CD4-positive, CD25-positive, alpha-beta regulatory T cell (primary cell): ENCODE data around the gene HHIPL1. TPM values are rescaled to one million over a fixed set of nuclear protein-coding genes. Genes with fewer than 3 reads are reported as not detected.

ENCODE experiments used
- ATAC-seq, 2 donors: fragments of 150-1000 bp; cut with Tn5 transposase; one replicate each; pipeline ENCODE4 v1.10.0; 2021; ENCODE audit warnings: low read depth in 2 of 2, moderate number of reproducible peaks in 2 of 2, moderate library complexity in 1 of 2
- DNase-seq, 3 donors: peaks; one replicate each; pipeline versions ENCODE4 v3.0.0 to v3.0.0-alpha.2; 2012 to 2022; ENCODE audit warnings: mixed read lengths in 1 of 3
- H3K27ac ChIP-seq: one replicate; pipeline ENCODE4 v1.7.0; 2013; ENCODE audit warnings: mild to moderate bottlenecking, low read length; ENCODE audit not compliant: insufficient read depth, poor library complexity, severe bottlenecking
- H3K27me3 ChIP-seq: one replicate; pipeline ENCODE4 v1.7.0; 2013; ENCODE audit warnings: low read length; ENCODE audit not compliant: control insufficient read depth, insufficient read depth
- H3K36me3 ChIP-seq: one replicate; pipeline ENCODE4 v1.7.0; 2013; ENCODE audit warnings: mild to moderate bottlenecking, low read length, moderate library complexity; ENCODE audit not compliant: control insufficient read depth, insufficient read depth
- H3K4me1 ChIP-seq: 2 replicates; pipeline ENCODE4 v1.7.0; 2013; ENCODE audit warnings: mild to moderate bottlenecking, low read length; ENCODE audit not compliant: insufficient read depth, control insufficient read depth, poor library complexity, severe bottlenecking
- H3K4me3 ChIP-seq: one replicate; pipeline ENCODE4 v1.7.0; 2013; ENCODE audit warnings: low read depth, mild to moderate bottlenecking, low read length, moderate library complexity
- H3K9me3 ChIP-seq, 2 experiments: 1 replicate in 1 of 2; 2 replicates in 1 of 2; pipeline ENCODE4 v1.7.0; 2013; ENCODE audit warnings: low read length in 2 of 2, mild to moderate bottlenecking in 1 of 2, moderate library complexity in 1 of 2; ENCODE audit not compliant: control insufficient read depth in 2 of 2
- H3K27ac Mint-ChIP-seq, 3 donors: one replicate each; pipeline ENCODE4 v1.8.0; 2020 to 2022; ENCODE audit warnings: mild to moderate bottlenecking in 3 of 3, mixed read lengths in 3 of 3, moderate library complexity in 2 of 3
- H3K27me3 Mint-ChIP-seq: one replicate; pipeline ENCODE4 v1.8.0; 2022; ENCODE audit warnings: mild to moderate bottlenecking, mixed read lengths
- H3K36me3 Mint-ChIP-seq: one replicate; pipeline ENCODE4 v1.8.0; 2020; ENCODE audit warnings: mixed read lengths
- H3K4me1 Mint-ChIP-seq, 4 donors: one replicate each; pipeline ENCODE4 v1.8.0; 2020 to 2022; ENCODE audit warnings: mixed read lengths in 4 of 4, mild to moderate bottlenecking in 1 of 4
- H3K4me3 Mint-ChIP-seq, 4 donors: one replicate each; pipeline ENCODE4 v1.8.0; 2020 to 2022; ENCODE audit warnings: mild to moderate bottlenecking in 4 of 4, mixed read lengths in 4 of 4, moderate library complexity in 3 of 4
- H3K9me3 Mint-ChIP-seq, 7 donors: one replicate each; pipeline ENCODE4 v1.8.0; 2020 to 2022; ENCODE audit warnings: mixed read lengths in 7 of 7, mild to moderate bottlenecking in 3 of 7, moderate library complexity in 2 of 7
- polyA plus RNA-seq, 4 donors: library from polyadenylated mRNA; unstranded; fragments of 300-500 nt; fragmentation: Illumina TruSeq; gene quantifications; one replicate each; pipeline ENCODE4 v1.2.3, GENCODE V29; 2021
- total RNA-seq: library from RNA; stranded (reverse); gene quantifications from one replicate; pipeline ENCODE4 v1.2.3, GENCODE V29; 2022

The HHIPL1 gene
- total and polyA plus RNA-seq, 5 donors from 2014 or later = 0.23 TPM; not detected in 4

DNA sequence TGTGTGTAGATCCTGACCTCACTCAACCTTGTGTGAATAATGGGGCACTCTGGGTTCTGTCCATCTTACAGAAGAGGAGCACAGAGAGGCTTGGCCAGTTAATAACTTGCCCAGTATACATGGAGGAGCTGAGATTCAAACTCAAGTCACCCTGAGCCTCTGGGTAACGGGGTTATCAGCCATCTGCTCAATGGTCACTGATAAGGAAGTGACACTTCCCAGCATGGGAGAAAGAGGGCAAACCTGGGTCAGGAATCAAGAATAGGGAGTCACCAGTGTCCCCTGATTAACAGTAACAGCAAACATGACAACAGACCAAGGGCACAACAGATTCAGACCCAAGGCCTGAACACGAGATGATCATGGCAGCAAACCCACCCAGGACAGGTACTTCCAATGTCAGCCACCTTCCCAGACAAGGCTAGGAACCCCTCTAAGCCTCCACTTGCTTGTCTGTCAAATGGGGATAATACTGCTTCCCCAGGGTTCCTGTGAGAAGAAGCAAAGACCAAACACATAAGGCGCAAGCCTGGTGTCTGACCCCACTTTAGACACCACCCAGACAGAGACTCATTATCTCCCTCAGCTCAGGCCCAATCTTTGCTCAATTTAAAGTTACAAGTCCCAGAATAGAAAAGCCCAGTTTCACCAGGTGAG lies 44.6 kb upstream of the HHIPL1 start:
- Mint-ChIP-seq H3K4me1 (peaks cover 5 to 52% (median 16%) of the 10 kb centered on the region in 4 donors), H3K9me3 (no peaks in the 10 kb centered on the region), H3K36me3 (no peaks in the 10 kb centered on the region), H3K4me3 (peak overlapping the region; percentile 23 to 88 (median 42)), H3K27me3 (peaks cover 12% of the 10 kb centered on the region), H3K27ac (peak overlapping the region in 1 of 3 donors; percentile 67)
- peaks cover 20% of the 10 kb centered on the region for H3K4me1 ChIP-seq
- no peaks in the 10 kb centered on the region for H3K27me3 ChIP-seq
- no peaks in the 10 kb centered on the region for H3K9me3 ChIP-seq
- H3K36me3 ChIP-seq = no peaks in the 10 kb centered on the region
- DNase-seq = no peak
- no peak overlapping the region for H3K27ac ChIP-seq
- H3K4me3 ChIP-seq = no peak overlapping the region
- ATAC-seq = no peak

DNA sequence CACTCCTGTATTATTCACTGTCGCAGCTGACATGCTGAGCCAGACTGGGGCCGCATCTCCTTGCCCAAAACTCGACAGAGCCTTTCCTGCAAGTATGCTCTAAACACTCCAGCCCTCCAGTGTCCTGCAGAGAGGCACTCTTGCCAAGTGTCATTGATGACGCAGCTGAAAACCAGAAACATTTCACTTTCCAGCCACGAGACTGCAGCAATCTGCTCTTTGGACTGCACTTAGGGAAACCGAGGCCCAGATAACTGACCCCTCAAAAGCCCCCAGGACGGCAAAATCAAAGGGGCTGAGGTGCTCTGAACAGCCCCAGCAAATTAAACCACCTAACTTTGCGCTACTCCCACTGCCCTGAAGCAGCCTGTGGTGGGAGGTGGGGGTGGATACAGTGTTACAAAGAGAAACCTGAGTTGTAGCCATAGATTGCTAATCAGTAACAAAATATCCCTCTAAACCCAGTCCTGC lies 43.5 kb upstream of the HHIPL1 start:
- Mint-ChIP-seq H3K9me3 (no peaks in the 10 kb centered on the region), H3K4me3 (peak overlapping the region in 3 of 4 donors; percentile 76 to 88 (median 80)), H3K4me1 (peaks cover 5 to 48% (median 17%) of the 10 kb centered on the region in 4 donors), H3K27ac (no peak overlapping the region), H3K27me3 (peaks cover 15% of the 10 kb centered on the region), H3K36me3 (no peaks in the 10 kb centered on the region)
- Histone ChIP-seq H3K27me3 (no peaks in the 10 kb centered on the region), H3K36me3 (no peaks in the 10 kb centered on the region), H3K9me3 (no peaks in the 10 kb centered on the region), H3K4me3 (no peak overlapping the region), H3K4me1 (peaks cover 28% of the 10 kb centered on the region), H3K27ac (no peak overlapping the region)
- DNase-seq = no peak
- ATAC-seq = no peak

DNA sequence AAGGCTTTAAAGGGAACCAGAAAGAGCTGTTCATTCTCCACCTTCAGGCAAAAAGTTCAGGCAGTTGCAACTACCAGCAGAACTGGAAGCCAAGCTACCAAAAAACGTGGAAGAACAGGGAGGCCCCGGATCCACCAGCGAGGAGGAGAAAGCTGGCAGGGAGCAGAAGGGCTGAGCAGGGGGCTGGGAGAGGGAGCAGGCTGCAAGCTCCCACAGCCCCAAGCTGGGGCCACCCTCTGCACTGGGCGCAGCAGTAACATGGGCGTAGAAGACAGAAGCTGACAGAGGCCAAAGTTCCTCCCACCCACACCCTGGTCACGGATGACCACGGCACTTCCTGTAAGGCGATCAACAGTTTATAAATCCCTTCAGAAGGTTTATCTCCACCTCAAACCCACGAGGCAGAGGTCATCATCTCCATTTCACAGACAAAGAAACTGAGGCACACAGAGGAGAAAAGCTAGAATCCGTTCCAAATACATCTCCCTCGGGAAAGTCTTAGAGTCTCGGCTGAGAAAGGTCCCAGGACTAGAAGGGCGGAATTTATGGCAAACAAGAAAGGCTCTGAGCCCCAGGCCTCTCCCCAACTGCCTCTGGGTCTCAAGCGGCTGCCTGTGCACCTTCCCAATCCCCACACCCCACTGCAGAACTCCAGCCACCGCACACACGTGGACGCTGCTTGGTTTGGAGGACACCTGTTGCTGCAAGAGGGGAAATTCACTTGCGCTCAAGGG lies 42.7 kb upstream of the HHIPL1 start:
- ATAC-seq (no peak), DNase-seq (no peak)
- peak overlapping the region; percentile 80 to 88 (median 86) for H3K4me3 Mint-ChIP-seq
- H3K27ac ChIP-seq = no peak overlapping the region
- H3K27ac Mint-ChIP-seq = peak overlapping the region in 2 of 3 donors; percentile 32 to 41
- H3K27me3 ChIP-seq = no peaks in the 10 kb centered on the region
- H3K27me3 Mint-ChIP-seq = peaks cover 15% of the 10 kb centered on the region
- H3K9me3 ChIP-seq = no peaks in the 10 kb centered on the region
- H3K4me1 ChIP-seq = peaks cover 28% of the 10 kb centered on the region
- H3K9me3 Mint-ChIP-seq = no peaks in the 10 kb centered on the region
- no peaks in the 10 kb centered on the region for H3K36me3 ChIP-seq
- peak overlapping the region; percentile 30 for H3K4me3 ChIP-seq
- no peaks in the 10 kb centered on the region for H3K36me3 Mint-ChIP-seq
- H3K4me1 Mint-ChIP-seq = peaks cover 5 to 47% (median 17%) of the 10 kb centered on the region in 4 donors

DNA sequence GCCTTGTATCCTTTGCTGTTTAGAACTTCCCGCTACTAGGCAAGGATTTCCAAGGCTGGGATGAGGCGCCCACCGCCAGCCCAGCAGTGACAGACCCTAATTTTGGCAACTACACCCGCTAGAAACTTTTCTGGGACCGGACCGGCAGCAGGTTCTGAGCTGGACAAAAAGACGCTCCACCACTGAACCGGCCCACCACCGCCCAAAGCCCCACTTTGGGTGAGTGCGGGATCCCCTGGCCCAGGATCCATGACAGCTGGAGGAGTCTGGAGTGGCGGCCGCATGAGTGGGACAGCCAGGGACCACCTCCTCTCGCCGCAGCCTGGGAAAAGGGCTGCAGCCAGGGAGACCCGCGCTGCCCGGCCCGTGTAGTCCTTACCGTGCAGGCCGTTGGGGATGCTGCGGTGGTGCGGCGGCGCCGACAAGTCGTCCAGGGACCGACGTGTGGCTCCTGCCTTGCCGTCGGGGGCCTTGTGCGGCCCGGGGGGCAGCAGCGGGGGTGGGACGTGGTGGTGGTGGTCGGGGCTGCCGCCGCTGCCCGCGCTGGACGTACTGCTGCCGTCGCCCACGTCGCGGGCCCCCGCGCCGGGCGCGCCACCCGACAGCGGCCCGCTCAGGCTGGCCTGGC lies 42.0 kb upstream of the HHIPL1 start:
- H3K27me3 ChIP-seq = no peaks in the 10 kb centered on the region
- H3K36me3 ChIP-seq = no peaks in the 10 kb centered on the region
- peaks cover 5 to 42% (median 17%) of the 10 kb centered on the region in 4 donors for H3K4me1 Mint-ChIP-seq
- H3K4me1 ChIP-seq = peaks cover 28% of the 10 kb centered on the region
- peaks cover 15% of the 10 kb centered on the region for H3K27me3 Mint-ChIP-seq
- no peak overlapping the region for H3K4me3 ChIP-seq
- peak overlapping the region; percentile 80 to 88 (median 82) for H3K4me3 Mint-ChIP-seq
- H3K27ac Mint-ChIP-seq = peak overlapping the region in 1 of 3 donors; percentile 32
- no peak overlapping the region for H3K27ac ChIP-seq
- ATAC-seq (no peak), DNase-seq (no peak)
- H3K9me3 Mint-ChIP-seq = no peaks in the 10 kb centered on the region
- no peaks in the 10 kb centered on the region for H3K9me3 ChIP-seq
- no peaks in the 10 kb centered on the region for H3K36me3 Mint-ChIP-seq

DNA sequence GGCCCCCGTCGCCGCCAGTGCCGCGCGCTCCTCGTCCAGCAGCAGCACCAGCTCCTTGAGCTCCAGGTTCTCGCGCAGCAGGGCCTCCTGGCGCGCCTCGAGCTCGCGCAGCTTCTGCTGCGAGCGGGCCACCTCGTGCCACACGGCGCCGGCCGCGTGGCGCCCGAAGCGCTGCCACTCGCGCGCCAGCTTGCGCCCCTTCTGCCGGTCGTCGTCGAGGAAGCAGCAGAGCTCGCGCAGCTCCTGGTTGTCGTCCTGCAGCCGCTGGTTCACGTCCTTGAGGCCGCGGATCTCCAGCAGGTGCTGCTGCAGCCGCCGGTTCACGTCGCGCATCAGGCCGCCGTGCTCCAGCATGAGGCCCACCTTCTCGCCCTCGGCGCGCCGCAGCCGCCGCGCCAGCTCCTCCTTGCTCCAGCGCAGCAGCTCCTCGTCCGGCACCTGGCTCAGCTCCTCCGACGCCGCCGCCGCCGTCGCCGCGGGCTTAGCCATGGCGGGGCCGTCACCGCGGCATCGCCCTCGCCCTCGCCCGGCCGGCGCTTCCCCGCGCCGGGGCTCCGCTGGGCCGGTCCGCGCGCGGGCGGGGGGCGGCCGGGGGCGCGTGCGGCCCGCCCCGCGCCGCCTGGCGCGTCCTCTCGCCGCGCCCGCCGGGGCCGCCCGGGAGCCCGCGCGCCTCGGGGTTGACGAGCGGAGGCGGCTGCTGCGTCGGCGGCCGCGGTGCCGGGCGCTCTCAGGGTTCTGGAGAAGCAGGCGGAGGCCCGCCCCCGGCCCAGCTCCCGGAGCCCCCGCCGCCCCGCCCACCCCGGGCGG lies 41.3 kb upstream of the HHIPL1 start, which contains the start of gene CCDC85C:
CCDC85C (minus strand) TSS at position 737 of the 807 bp plus-strand sequence; CDS start at position 489, 248 bp downstream.
- peak within 1 kb of the TSS; percentile 51 for H3K4me3 ChIP-seq
- DNase-seq (peak; percentile 32 to 62 (median 58)), ATAC-seq (peak; percentile 0 to 2)
- peak within 1 kb of the TSS; percentile 76 for H3K27ac ChIP-seq
- Mint-ChIP-seq H3K27ac (peak within 1 kb of the TSS in 2 of 3 donors; percentile 73 to 97), H3K9me3 (no peaks in the 10 kb centered on the region), H3K4me1 (peaks cover 5 to 41% (median 17%) of the 10 kb centered on the region in 4 donors), H3K36me3 (no peaks in the 10 kb centered on the region), H3K27me3 (peaks cover 15% of the 10 kb centered on the region), H3K4me3 (peak within 1 kb of the TSS; percentile 60 to 92 (median 87))
- peaks cover 28% of the 10 kb centered on the region for H3K4me1 ChIP-seq
- H3K36me3 ChIP-seq = no peaks in the 10 kb centered on the region
- no peaks in the 10 kb centered on the region for H3K27me3 ChIP-seq
- H3K9me3 ChIP-seq = no peaks in the 10 kb centered on the region

DNA sequence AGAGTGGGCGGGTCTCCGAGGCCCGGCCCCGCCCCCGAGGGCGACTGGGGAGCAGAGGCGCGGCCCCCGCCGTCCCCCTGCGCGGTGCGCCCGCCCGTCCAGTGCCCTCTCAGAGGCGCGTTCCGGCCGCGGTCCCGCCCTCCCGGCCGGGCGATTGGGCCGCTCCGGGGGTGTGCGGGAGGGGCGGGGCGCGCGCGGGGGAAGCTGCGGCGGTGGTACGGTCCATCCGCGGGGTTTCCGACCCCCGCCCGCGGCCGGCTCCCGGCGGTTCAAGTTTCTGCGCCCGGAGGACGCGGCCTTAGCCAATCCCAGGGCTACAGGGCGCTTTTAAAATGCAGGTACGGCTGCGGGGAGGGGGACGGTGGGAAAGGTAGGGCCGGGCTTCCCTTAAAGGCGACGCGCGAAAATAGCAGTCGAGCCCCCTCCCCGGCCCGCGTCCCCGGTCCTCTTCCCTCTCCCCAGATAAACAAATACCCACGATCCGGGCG lies 40.6 kb upstream of the HHIPL1 start:
- Histone ChIP-seq H3K27me3 (no peaks in the 10 kb centered on the region), H3K4me1 (peaks cover 28% of the 10 kb centered on the region), H3K9me3 (no peaks in the 10 kb centered on the region), H3K4me3 (no peak overlapping the region), H3K36me3 (no peaks in the 10 kb centered on the region), H3K27ac (peak overlapping the region; percentile 76)
- H3K27ac Mint-ChIP-seq = peak overlapping the region in 2 of 3 donors; percentile 73 to 87
- H3K9me3 Mint-ChIP-seq = no peaks in the 10 kb centered on the region
- no peaks in the 10 kb centered on the region for H3K36me3 Mint-ChIP-seq
- peaks cover 5 to 42% (median 14%) of the 10 kb centered on the region in 4 donors for H3K4me1 Mint-ChIP-seq
- peak; percentile 92 to 93 for ATAC-seq
- peak; percentile 92 to 97 (median 95) for DNase-seq
- peak overlapping the region; percentile 60 to 92 (median 87) for H3K4me3 Mint-ChIP-seq
- H3K27me3 Mint-ChIP-seq = peaks cover 19% of the 10 kb centered on the region
